T-helper 1 cell treated with Interleukin-12 subunit alpha and Interleukin-12 subunit beta and Interleukin-4 antibody, amounts not matched to agents 30 ng/mL and 1 ng/mL, for 36 hours (primary cell): ENCODE measurements around the gene ZCWPW1. TPM values are rescaled to one million over a fixed set of nuclear protein-coding genes. Genes with fewer than 3 reads are reported as not detected.

Experiments used
- intact Hi-C: fragments of 100-400 bp; cut with micrococcal nuclease; formaldehyde crosslinking; loops from one replicate; pipeline ENCODE4 v1.15.1; 2024
- total RNA-seq: library from RNA; stranded (reverse); gene quantifications from 2 replicates; pipeline ENCODE4 v1.2.3, GENCODE V29; 2022

ZCWPW1 gene
- total RNA-seq, 1 donor from 2014 or later: 1.8 TPM

DNA sequence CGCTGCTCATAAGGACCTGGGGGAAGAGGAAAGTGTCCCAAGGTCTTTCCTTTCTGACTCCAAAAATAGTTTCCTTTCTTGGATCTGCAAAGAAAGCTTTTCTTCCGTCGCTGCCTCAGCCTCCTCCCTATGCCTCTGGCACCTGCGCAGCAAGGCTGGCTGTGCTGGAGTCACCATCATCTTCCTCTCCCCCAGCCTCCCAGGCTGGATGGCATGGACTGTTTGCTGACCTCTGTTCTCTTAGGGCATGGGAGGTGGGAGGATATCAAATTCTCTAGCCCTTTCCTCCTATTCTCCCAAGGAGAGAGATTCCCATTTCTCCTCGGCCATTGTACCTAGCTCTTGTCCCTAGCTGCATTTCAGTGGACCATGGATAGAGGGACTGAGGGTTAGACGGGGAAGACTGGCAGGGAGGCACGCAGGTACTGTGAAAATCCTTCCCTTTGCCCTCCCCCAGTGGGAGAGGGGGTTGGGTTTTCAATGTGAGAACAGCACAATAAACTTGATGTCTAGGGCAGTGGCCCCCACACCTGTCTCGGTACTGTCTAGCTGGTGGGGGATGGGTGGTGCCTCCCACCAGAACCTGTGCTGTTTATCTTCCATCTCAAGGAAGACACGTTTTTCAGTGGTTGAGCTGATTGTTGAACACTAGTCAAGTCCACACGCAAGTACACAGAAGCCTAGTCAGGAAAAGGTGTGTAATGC lies 5.2 kb upstream of the ZCWPW1 start:
- intact Hi-C loops: no loop called here

DNA sequence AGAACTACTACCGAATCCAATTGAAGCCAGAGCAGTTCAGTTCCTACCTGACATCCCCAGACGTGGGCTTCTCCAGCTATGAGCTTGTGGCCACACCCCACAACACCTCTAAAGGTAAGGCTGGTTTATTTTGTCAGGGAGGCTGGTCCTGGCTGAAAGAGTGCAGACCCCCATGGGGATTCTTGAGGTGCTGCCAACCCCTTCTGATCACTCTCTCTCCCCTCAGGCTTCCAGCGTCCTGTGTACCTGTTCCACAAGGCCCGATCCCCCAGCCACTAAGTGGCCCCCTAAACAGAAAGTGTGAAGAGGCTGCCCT lies 4.7 kb upstream of the ZCWPW1 start:
- intact Hi-C loops: no loop called here

DNA sequence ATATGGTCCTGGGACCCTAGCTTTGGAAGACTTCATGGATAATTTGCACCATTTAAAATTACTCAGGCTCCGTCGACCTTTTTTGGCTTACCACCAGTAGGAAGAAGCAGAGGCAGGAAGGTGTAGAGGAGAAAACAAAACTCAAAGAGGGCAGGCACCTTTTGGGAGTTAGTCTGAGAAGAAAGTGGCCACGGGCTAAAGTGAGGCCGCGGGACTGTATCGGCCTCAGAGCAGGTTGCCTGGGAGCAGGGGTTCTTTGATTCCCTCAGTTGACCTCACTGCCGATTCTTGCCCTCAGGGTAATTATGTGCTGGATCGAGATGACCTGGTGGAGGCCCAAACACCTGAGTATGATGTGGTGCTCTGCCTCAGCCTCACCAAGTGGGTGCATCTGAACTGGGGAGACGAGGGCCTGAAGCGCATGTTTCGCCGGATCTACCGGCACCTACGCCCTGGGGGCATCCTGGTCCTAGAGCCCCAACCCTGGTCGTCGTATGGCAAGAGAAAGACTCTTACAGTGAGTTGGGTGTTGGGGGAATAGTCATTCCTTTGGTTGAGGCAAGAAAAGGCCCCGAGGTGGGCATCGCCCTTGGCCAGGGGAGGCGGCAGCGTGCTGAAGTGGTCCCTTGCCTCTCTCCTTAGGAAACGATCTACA lies 4.2 kb upstream of the ZCWPW1 start:
- intact Hi-C loops: no loop called here

- intact Hi-C loops: no loop called here
Measured at GRCh38 chr7:100432053-100432452, 3.5 kb upstream of the ZCWPW1 start.

- intact Hi-C loops: no loop called here
Measured at GRCh38 chr7:100431286-100431735, 2.8 kb upstream of the ZCWPW1 start.

DNA sequence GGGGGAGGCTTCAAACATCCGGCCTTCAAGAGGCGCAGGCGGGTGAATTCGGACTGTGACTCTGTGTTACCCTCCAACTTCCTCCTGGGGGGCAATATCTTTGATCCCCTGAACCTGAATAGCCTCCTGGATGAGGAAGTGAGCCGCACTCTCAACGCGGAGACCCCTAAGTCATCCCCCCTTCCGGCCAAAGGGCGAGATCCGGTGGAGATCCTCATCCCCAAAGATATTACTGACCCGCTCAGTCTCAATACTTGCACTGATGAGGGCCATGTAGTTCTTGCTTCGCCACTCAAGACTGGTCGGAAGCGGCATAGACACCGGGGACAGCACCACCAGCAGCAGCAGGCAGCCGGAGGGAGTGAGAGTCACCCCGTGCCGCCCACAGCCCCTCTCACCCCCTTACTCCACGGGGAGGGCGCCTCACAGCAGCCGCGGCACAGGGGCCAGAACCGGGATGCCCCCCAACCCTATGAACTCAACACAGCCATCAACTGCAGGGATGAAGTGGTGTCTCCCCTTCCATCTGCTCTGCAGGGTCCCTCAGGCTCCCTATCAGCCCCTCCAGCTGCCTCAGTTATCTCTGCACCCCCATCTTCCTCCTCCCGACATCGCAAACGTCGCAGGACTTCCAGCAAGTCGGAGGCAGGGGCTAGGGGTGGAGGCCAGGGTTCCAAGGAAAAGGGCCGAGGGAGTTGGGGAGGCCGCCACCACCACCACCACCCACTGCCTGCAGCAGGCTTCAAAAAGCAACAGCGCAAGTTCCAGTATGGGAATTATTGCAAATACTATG lies 2.2 kb upstream of the ZCWPW1 start:
- intact Hi-C loops: no loop called here

GRCh38 chr7:100429637-100430492 lies 1.4 kb upstream of the ZCWPW1 start, which contains the start of gene MEPCE:
TSS of gene MEPCE (plus strand) at chr7:100429831. CDS start at chr7:100430019, 188 bp downstream.
- intact Hi-C loops: loop anchor here (1.0 to 2.0 kb wide), 15 partner anchors 20 to 871 kb away; partner anchors contain the start of genes AGFG2, AP4M1, FBXO24 and GNB2

- intact Hi-C loops: loop anchor here (1.0 to 2.0 kb wide), 25 partner anchors 7 to 1021 kb away; partner anchors contain the start of genes AGFG2, AP4M1, BUD31 and FBXO24
Measured at GRCh38 chr7:100428967-100429636, 599 bp upstream of the ZCWPW1 start.

DNA sequence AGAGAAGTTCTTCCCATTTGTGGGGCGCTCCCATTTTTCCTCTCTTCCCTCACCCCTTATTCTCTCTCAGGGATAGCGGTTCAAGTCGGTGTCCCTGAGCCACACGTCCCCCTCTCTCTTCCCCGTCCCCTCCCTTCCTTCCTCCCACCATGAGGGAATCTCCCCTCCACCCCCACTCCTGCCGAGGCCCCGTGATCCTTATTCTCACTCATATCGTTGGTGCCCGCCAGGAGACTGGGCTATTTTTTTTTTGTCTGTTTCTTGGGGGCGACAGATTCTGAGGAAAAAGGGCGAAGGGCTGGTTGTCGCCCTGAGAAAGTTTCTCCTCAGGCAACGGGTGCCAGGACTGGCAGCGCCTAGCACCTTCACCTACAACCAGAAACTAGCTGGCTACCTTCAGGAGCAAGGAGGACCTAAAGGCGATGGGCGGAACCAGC lies 723 bp downstream of the ZCWPW1 start:
- intact Hi-C loops: loop anchor here (1.0 to 2.0 kb wide), 14 partner anchors 9 to 1019 kb away; partner anchors contain the start of genes BUD31, LAMTOR4, MBLAC1 and PDAP1

- intact Hi-C loops: no loop called here
Measured at GRCh38 chr7:100426516-100426915, 2.0 kb downstream of the ZCWPW1 start.

DNA sequence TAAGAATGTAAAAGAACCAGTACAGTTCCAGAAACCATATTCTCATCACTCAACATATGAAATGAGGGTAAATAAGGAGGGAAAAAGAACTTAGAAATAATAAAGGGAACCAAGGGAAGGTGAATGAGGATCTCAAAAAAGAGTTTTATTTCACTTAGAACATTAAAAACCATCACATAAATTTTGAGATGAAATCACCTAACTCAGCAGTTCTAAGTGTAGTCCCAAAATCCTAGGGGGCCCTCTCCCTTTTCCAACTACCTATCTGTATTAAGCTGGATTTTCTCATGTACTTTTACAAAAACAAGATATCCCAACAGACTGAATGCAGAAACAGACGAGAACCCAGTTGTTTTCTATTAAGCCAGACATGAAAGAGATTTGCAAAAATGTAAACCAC lies 3.2 kb downstream of the ZCWPW1 start:
- intact Hi-C loops: no loop called here

- intact Hi-C loops: no loop called here
Measured at GRCh38 chr7:100423315-100423714, 5.2 kb downstream of the ZCWPW1 start.

DNA sequence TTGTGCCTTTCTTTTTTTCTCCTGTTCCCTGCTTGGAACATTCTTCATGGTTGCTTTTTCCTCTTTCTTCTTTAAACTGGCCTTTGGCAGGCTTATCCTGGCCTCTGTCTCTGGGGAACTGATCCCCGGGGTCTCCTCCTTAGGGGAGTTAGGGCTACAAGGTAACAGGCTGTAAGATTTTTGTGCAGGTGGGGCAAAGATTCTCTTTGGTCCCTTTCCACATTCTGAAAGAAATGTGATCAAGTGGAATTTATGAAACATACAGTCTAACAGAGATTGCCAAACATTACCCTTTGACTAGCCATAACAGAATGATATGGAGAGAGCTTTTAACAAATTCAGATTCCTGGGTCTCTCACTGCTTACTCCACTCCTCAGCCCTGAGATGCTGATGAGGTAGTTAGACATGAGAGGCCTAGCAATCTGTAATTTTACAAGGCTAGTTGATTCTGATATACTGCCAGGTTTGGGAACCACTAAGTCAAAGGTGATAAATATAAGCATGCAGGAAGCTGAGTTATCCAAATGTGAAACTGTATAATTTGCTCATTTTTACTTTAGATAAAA lies 8.8 kb downstream of the ZCWPW1 start:
- intact Hi-C loops: no loop called here

GRCh38 chr7:100418930-100419659 lies 9.4 kb downstream of the ZCWPW1 start:
- intact Hi-C loops: no loop called here

DNA sequence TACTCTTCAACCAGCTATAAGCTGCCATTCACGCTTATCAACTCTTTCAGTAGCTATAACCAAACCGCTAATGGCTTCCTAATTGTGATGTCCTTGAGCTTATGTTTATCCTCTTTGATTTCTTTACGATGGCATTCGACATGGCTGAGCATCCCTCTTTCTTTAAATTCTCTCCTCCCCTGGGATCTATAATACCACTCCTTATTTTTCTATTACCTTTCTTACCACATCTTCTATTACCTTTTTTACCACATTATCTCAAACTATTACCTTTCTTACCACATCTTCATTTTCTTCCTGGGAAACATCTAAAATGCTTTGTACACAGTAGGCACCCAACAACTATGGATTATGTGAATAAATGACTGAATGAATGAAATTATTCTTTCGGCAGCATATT lies 13.1 kb downstream of the ZCWPW1 start:
- intact Hi-C loops: no loop called here

DNA sequence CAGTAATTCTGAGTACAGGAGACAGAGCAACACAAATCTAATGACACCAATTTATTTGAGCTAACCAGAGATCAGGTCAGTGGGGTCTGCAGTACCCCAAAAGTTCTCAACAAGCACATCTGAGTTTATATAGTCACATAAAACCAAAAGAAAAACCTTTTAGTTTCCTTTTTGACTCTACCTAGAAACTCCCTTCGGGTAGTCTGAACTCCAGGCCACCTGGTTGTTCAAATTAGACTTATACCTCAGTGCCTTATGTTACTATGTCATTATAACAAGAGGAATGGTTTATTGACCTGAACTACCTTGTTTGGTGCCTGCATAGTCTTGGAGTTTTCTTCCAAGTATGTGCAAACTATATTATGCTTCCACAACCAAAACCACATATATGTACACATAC lies 14.6 kb downstream of the ZCWPW1 start:
- intact Hi-C loops: no loop called here

DNA sequence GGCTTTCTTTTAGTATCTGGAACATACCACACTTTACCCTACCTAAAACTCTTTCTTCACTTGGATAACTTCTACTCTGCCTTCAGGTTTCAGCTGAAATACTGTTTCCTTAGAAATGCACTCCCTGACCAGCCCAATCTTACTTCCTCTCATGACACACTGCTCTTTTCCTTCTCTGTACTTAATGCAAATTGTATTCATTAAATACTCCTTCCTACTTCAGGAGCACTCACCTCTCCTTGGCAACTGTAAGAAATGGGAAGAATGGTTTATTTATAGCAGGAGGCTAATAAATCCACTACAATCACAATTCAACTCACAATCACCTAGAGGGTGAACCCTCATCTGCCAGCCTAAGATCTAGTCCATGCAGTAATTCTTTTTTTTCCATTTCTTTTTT lies 15.2 kb downstream of the ZCWPW1 start:
- intact Hi-C loops: no loop called here

- intact Hi-C loops: no loop called here
Measured at GRCh38 chr7:100411101-100411500, 17.4 kb downstream of the ZCWPW1 start.
